ENCODE results near the gene MCF2L2. TPM values are rescaled to one million over a fixed set of nuclear protein-coding genes. Genes with fewer than 3 reads are reported as not detected.

The MCF2L2 gene
- total RNA-seq, 1 donor, result 0.09 TPM

DNA sequence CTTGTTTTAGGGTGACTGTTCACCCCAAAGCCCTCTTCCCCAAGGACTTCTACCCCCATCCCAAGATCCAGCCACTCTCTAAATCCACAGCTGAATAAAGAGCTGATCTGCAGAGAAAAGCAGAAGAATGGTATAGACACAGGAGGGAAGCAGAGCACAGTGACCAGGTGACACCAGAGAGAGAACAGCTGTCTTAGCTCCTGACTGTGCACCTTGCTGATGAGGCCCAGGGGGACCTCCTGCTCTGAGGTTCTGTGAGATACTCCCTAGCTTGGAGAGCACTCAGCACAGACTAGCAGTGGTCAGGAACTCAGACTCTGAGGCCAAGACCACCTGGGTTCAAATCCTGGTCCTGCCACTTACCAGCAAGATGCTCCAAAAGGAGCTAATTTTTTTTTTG lies 17.7 kb downstream of the MCF2L2 start:
- DNase-seq (ENCODE audit: low read depth), result no peak
- TF ChIP-seq, protein P1, sequence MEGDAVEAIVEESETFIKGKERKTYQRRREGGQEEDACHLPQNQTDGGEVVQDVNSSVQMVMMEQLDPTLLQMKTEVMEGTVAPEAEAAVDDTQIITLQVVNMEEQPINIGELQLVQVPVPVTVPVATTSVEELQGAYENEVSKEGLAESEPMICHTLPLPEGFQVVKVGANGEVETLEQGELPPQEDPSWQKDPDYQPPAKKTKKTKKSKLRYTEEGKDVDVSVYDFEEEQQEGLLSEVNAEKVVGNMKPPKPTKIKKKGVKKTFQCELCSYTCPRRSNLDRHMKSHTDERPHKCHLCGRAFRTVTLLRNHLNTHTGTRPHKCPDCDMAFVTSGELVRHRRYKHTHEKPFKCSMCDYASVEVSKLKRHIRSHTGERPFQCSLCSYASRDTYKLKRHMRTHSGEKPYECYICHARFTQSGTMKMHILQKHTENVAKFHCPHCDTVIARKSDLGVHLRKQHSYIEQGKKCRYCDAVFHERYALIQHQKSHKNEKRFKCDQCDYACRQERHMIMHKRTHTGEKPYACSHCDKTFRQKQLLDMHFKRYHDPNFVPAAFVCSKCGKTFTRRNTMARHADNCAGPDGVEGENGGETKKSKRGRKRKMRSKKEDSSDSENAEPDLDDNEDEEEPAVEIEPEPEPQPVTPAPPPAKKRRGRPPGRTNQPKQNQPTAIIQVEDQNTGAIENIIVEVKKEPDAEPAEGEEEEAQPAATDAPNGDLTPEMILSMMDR (IDR thresholded peaks at IDR 0.05; ENCODE audit: insufficient read depth, low read length), result no peak

DNA sequence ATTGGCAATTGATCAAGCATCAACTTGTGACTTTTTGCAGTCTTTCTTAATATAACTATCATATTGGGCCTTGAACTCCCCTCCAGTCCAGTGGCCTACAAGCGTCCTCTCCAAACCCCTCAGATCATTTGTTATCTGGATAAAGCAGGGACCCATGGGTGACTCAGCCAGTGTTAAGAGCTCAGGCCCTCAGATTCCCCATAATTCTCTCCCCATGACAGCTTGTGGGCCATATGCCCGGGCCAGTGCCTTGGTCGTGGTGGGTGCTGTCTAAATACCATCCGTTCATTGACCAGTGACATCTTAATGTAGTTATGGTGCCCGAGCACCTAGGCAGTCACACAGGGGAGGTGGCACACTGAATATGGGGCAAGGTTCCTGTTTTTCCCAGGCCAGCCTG lies 18.1 kb downstream of the MCF2L2 start:
- no peak for DNase-seq (ENCODE audit: low read depth)
- no peak overlapping the region for H3K4me3 ChIP-seq (ENCODE audit: low read depth, low read length)
- TF ChIP-seq, protein P1 (IDR thresholded peaks at IDR 0.05; ENCODE audit: insufficient read depth, low read length), result no peak

More for the DNA sequence above, 17.7 kb downstream of the MCF2L2 start:
- H3K4me3 ChIP-seq (ENCODE audit: low read depth, low read length), result no peak overlapping the region

DNA sequence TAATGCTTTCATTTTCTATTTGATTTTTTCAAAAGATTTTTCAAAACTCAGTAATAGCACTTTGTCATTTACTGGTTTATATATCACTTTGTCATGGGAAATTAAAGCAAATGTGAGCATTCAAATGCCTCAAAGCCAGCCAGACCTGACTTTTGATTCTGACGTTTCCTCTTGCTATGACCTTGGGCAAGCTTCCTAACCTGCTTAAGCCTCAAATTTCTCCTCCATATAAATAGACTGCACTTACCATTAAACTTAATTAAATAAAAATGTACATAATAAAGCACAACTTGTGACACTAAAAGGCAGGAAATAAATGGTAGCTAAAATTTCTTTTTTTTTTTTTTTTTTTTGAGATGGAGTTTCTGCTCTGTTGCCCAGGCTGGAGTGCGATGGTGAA lies 19.2 kb downstream of the MCF2L2 start:
- H3K4me3 ChIP-seq (ENCODE audit: low read depth, low read length), result no peak overlapping the region
- TF ChIP-seq, protein P1 (IDR thresholded peaks at IDR 0.05; ENCODE audit: insufficient read depth, low read length), result no peak
- DNase-seq (ENCODE audit: low read depth), result no peak

DNA sequence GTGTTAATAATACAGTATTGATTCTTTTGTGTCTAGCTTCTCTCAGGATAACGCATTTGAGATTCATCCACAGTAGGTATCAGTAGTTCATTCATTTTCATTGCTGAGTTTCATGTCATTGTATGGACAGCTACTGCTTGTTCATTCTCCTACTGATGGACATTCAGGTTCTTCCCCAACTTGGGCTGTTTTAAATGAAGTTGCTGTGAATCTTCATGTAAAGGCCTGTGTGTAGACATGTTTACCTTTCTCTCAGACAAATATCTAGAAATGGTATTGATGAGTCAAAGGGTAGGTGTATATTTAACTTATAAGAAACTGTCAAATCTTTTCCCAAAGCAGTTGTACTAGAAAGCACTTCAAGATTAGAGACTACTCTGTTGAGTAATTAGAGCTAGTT lies 26.7 kb downstream of the MCF2L2 start:
- no peak overlapping the region for H3K4me3 ChIP-seq (ENCODE audit: low read depth, low read length)
- TF ChIP-seq, protein P1 (IDR thresholded peaks at IDR 0.05; ENCODE audit: insufficient read depth, low read length), result no peak
- no peak for DNase-seq (ENCODE audit: low read depth)

DNA sequence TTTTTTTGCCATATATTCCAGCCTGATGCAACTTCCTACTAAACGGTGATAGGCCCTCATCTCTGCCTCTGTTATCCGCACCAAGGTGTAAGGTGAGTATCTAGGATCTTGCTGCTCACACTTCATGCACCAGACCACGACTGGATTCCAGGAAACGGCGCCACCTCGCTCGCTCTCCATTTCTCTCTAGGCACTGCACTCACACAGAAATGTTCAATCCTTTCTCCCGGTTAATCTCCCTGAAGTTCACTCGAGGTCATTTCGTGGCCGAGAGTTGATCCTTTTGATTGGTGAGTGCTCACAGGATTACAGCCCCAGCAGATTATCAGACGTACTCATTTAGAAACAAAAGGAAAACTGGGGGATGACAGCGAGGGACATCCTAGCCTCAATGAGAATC lies 28.1 kb downstream of the MCF2L2 start:
- no peak for DNase-seq (ENCODE audit: low read depth)
- TF ChIP-seq, protein P1 (IDR thresholded peaks at IDR 0.05; ENCODE audit: insufficient read depth, low read length), result no peak

DNA sequence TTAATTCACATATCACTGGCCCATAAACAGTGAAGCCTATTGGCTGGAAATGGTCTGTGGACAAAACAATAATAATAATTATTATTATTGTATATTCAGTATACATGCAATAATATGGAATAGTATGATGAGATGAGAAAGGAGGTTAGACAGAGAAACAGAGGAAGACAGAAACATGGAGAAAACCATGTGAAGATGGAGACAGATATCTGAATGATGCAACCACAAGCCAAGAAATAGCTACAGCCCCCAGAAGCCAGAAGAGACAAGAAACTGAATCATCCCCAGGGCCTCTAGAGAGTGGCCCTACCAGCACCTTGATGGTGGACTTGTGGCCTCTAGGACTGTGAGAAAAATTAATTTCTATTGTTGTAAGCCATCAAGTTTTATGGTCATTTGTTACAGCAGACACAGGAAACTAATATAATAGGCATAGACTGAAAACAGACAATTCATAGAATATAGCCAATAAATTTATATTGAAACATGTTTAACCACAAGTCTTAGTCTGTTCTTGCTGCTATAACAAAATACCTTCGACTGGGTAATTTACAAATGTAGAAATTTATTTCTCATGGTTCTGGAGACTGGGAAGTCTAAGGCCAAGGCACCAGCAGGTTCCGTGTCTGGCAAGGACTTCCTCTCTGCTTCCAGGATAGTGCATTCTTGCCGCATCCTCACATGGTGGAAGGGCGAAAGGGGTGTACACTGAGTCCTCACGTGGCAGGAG lies 31.6 kb downstream of the MCF2L2 start:
- TF ChIP-seq, protein P1 (IDR thresholded peaks at IDR 0.05; ENCODE audit: insufficient read depth, low read length), result no peak
- no peak overlapping the region for H3K4me3 ChIP-seq (ENCODE audit: low read depth, low read length)
- no peak for DNase-seq (ENCODE audit: low read depth)

More for the DNA sequence above, 28.1 kb downstream of the MCF2L2 start:
- no peak overlapping the region for H3K4me3 ChIP-seq (ENCODE audit: low read depth, low read length)

DNA sequence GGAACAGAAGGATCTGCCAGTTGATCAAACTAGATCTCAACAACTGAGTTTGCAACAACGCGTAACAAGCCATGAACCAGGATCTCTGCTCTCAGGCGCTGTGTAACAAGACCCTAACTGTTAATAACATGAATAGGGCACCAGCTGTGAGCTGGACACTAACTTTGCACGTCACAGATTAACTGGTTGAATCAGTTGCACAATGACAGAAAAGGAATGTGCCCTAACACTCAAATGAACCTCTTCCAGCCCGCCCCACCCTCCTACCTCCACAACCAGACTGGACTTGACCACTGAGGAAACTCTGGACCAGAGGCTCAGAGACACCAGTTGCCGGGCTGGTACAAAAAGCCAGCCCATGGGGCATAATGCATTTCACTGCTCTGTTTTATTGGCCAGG lies 34.3 kb downstream of the MCF2L2 start:
- no peak overlapping the region for H3K4me3 ChIP-seq (ENCODE audit: low read depth, low read length)
- TF ChIP-seq, protein P1 (IDR thresholded peaks at IDR 0.05; ENCODE audit: insufficient read depth, low read length), result no peak
- no peak for DNase-seq (ENCODE audit: low read depth)

Measured in fibroblast of the aortic adventitia (primary cell).